NCI-H526 treated with DMSO at 0.1 percent for 48 hours (cell line): ENCODE measurements around the gene DNMT1.

Experiments used
- DNase-seq: peaks from one replicate; lab custom pipeline; 2025; lab: John Stamatoyannopoulos, UW

The DNMT1 gene

GRCh38 chr19:10113592-10113963, 81.2 kb downstream of the DNMT1 start:
- DNase-seq = no peak

- DNase-seq = no peak
Measured at GRCh38 chr19:10112895-10113591, 81.7 kb downstream of the DNMT1 start.

GRCh38 chr19:10112037-10112761, 82.6 kb downstream of the DNMT1 start:
- no peak for DNase-seq

GRCh38 chr19:10111405-10111811, 83.3 kb downstream of the DNMT1 start, which contains the start of gene P2RY11:
Gene P2RY11, plus strand, starts transcription at chr19:10111693. Its CDS starts 29 bp downstream, at chr19:10111722.
- no peak for DNase-seq

- DNase-seq = no peak
Measured at GRCh38 chr19:10110972-10111317, 83.8 kb downstream of the DNMT1 start.

- no peak for DNase-seq
Measured at GRCh38 chr19:10110076-10110971, 84.4 kb downstream of the DNMT1 start.

GRCh38 chr19:10109528-10109927, 85.2 kb downstream of the DNMT1 start:
- DNase-seq = no peak

- no peak for DNase-seq
Measured at GRCh38 chr19:10107817-10108367, 86.9 kb downstream of the DNMT1 start.

- DNase-seq = no peak
Measured at GRCh38 chr19:10107254-10107653, 87.5 kb downstream of the DNMT1 start.

GRCh38 chr19:10106100-10106936, 88.4 kb downstream of the DNMT1 start, which contains the start of gene PPAN:
Gene PPAN, plus strand, starts transcription at chr19:10106362. Its CDS starts 33 bp downstream, at chr19:10106395.
- DNase-seq = peak; percentile 89

GRCh38 chr19:10105509-10106099, 89.1 kb downstream of the DNMT1 start:
- no peak for DNase-seq

- DNase-seq = no peak
Measured at GRCh38 chr19:10104665-10105508, 89.9 kb downstream of the DNMT1 start.

- DNase-seq = no peak
Measured at GRCh38 chr19:10104130-10104513, 90.6 kb downstream of the DNMT1 start.

GRCh38 chr19:10102787-10103236, 91.9 kb downstream of the DNMT1 start:
- DNase-seq = no peak

- no peak for DNase-seq
Measured at GRCh38 chr19:10100163-10100785, 94.5 kb downstream of the DNMT1 start.

- no peak for DNase-seq
Measured at GRCh38 chr19:10096615-10096963, 98.2 kb downstream of the DNMT1 start.

- peak; percentile 77 for DNase-seq
Measured at GRCh38 chr19:10095948-10096614, 98.7 kb downstream of the DNMT1 start.

GRCh38 chr19:10095622-10095947, 99.2 kb downstream of the DNMT1 start:
- no peak for DNase-seq
